HG03066 (cell line): ENCODE results near the gene MAGEC3.

Source experiments
- ATAC-seq: cut with Tn5 transposase; IDR thresholded peaks from one replicate; pipeline ENCODE4 v1.9.1; 2021; ENCODE audit warnings: low read depth; ENCODE audit not compliant: unreplicated experiment

The MAGEC3 gene

GRCh38 chrX:141945426-141945825 lies 107.3 kb downstream of the MAGEC3 start:
- no peak for ATAC-seq

DNA sequence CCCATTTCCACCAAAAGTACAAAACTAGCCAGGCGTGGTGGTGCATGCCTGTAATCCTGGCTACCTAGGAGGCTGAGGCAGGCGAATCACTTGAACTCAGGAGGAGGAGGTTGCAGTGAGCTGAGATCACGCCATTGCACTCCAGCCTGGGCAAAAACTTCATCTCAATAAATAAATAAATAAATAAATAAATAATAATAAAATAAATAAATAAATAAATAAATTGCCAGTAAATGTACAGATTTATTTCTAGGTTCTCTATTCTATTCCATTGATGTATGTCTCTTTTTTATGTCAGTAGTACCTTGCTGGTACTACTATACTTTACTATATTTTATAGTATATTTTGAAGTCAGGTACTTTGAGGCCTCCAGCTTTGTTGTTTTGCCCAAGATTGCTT lies 109.2 kb downstream of the MAGEC3 start:
- no peak for ATAC-seq
